ENCODE data around the gene USP40.

The USP40 gene

DNA sequence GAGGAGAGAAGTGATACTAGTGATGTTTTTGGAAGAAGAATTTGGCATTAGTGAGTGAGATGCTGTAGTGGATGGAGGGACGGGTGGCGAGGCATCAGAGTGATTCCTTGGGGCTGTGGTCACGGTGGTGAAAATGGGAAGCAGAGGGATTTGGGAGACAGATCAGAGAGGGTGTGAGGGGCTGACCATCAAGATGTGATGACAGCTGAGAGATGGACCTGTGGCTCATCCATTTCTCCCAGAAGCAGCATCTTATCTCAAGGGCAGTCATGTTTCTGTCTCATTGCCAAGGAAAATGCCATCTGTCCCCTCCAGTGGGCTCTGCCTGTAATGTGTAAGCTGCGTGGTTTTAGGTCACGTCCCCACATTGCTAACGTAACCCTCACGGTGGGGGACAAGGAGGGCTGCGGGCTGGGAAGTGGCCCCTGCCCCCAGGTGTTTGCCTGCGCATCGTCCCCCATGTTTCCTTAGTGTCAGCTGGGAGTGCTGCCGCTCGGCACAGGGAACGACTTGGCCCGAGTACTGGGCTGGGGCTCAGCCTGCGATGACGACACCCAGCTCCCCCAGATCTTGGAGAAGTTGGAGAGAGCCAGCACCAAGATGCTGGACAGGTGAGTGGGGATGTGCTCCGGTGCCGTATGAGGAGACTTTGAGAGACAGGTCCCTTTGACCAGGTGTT, 121.3 kb downstream of the USP40 start (continued):
- TF ChIP-seq, protein P1, sequence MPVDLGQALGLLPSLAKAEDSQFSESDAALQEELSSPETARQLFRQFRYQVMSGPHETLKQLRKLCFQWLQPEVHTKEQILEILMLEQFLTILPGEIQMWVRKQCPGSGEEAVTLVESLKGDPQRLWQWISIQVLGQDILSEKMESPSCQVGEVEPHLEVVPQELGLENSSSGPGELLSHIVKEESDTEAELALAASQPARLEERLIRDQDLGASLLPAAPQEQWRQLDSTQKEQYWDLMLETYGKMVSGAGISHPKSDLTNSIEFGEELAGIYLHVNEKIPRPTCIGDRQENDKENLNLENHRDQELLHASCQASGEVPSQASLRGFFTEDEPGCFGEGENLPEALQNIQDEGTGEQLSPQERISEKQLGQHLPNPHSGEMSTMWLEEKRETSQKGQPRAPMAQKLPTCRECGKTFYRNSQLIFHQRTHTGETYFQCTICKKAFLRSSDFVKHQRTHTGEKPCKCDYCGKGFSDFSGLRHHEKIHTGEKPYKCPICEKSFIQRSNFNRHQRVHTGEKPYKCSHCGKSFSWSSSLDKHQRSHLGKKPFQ (tag by site-specific recombination; IDR thresholded peaks at IDR 0.05) = no peak
- TF ChIP-seq ZNF211 (tag by site-specific recombination; IDR thresholded peaks at IDR 0.05; ENCODE audit: low read depth) (no peak), ZNF473 (tag by site-specific recombination; IDR thresholded peaks at IDR 0.05) (no peak), ZNF404 (tag by site-specific recombination; IDR thresholded peaks at IDR 0.05) (no peak), BCL11B (tag by site-specific recombination; IDR thresholded peaks at IDR 0.05; ENCODE audit: low read depth) (no peak), ZNF433 (tag by site-specific recombination; IDR thresholded peaks at IDR 0.05; ENCODE audit: low read depth) (no peak), ZNF274 (IDR thresholded peaks at IDR 0.05; ENCODE audit: low read length) (no peak), ZNF274 (tag by site-specific recombination; IDR thresholded peaks at IDR 0.05; ENCODE audit: borderline replicate concordance) (no peak)
- TF ChIP-seq, protein P2, sequence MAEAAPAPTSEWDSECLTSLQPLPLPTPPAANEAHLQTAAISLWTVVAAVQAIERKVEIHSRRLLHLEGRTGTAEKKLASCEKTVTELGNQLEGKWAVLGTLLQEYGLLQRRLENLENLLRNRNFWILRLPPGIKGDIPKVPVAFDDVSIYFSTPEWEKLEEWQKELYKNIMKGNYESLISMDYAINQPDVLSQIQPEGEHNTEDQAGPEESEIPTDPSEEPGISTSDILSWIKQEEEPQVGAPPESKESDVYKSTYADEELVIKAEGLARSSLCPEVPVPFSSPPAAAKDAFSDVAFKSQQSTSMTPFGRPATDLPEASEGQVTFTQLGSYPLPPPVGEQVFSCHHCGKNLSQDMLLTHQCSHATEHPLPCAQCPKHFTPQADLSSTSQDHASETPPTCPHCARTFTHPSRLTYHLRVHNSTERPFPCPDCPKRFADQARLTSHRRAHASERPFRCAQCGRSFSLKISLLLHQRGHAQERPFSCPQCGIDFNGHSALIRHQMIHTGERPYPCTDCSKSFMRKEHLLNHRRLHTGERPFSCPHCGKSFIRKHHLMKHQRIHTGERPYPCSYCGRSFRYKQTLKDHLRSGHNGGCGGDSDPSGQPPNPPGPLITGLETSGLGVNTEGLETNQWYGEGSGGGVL (tag by site-specific recombination; IDR thresholded peaks at IDR 0.05) = no peak
- TF ChIP-seq, protein P3, sequence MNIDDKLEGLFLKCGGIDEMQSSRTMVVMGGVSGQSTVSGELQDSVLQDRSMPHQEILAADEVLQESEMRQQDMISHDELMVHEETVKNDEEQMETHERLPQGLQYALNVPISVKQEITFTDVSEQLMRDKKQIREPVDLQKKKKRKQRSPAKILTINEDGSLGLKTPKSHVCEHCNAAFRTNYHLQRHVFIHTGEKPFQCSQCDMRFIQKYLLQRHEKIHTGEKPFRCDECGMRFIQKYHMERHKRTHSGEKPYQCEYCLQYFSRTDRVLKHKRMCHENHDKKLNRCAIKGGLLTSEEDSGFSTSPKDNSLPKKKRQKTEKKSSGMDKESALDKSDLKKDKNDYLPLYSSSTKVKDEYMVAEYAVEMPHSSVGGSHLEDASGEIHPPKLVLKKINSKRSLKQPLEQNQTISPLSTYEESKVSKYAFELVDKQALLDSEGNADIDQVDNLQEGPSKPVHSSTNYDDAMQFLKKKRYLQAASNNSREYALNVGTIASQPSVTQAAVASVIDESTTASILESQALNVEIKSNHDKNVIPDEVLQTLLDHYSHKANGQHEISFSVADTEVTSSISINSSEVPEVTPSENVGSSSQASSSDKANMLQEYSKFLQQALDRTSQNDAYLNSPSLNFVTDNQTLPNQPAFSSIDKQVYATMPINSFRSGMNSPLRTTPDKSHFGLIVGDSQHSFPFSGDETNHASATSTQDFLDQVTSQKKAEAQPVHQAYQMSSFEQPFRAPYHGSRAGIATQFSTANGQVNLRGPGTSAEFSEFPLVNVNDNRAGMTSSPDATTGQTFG (tag by site-specific recombination; IDR thresholded peaks at IDR 0.05; ENCODE audit: borderline replicate concordance) = no peak
- TF ChIP-seq, protein P4, sequence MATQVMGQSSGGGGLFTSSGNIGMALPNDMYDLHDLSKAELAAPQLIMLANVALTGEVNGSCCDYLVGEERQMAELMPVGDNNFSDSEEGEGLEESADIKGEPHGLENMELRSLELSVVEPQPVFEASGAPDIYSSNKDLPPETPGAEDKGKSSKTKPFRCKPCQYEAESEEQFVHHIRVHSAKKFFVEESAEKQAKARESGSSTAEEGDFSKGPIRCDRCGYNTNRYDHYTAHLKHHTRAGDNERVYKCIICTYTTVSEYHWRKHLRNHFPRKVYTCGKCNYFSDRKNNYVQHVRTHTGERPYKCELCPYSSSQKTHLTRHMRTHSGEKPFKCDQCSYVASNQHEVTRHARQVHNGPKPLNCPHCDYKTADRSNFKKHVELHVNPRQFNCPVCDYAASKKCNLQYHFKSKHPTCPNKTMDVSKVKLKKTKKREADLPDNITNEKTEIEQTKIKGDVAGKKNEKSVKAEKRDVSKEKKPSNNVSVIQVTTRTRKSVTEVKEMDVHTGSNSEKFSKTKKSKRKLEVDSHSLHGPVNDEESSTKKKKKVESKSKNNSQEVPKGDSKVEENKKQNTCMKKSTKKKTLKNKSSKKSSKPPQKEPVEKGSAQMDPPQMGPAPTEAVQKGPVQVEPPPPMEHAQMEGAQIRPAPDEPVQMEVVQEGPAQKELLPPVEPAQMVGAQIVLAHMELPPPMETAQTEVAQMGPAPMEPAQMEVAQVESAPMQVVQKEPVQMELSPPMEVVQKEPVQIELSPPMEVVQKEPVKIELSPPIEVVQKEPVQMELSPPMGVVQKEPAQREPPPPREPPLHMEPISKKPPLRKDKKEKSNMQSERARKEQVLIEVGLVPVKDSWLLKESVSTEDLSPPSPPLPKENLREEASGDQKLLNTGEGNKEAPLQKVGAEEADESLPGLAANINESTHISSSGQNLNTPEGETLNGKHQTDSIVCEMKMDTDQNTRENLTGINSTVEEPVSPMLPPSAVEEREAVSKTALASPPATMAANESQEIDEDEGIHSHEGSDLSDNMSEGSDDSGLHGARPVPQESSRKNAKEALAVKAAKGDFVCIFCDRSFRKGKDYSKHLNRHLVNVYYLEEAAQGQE (tag by site-specific recombination; IDR thresholded peaks at IDR 0.05) = no peak

DNA sequence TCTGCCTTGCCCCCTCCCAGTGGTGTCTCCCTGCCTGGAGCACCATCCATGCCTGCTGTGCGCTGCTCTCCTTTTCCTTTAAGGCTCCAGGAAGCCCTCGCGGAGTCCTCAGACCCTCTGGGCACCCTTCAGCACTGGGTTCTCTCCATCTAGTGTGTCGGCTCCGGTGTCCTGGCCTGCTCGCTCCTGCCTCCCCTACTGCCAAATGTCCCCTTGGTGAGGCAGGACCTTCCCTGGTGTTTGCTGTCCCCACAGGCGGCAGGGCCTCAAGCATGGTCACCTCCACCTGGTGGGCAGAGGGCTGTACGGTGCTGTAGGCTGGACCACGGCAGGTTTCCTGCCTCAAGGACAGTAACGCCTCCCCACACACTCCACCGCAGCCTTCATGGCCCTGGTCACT, 122.1 kb downstream of the USP40 start:
- Histone ChIP-seq H3K4me3 (ENCODE audit: low read depth, low read length) (no peak overlapping the region), H3K36me3 (ENCODE audit: control insufficient read depth in 2 of 2, insufficient read depth in 1 of 2, low read length in 2 of 2) (peaks cover 0 to 66% of the 10 kb centered on the region in 2 experiments; a peak in 2 of 3 replicates), H3K4me1 (ENCODE audit: control insufficient read depth, insufficient read depth, low read length) (no peaks in the 10 kb centered on the region), H3K9me3 (ENCODE audit: control insufficient read depth, insufficient read depth, low read depth, low read length) (no peaks in the 10 kb centered on the region), H3K27ac (ENCODE audit: extremely low read depth, low read depth, low read length) (no peak overlapping the region)
- POLR2A ChIA-PET = no interaction called here
- TF ChIP-seq ZNF830 (tag by site-specific recombination; IDR thresholded peaks at IDR 0.05; ENCODE audit: low read depth) (no peak), ZBTB21 (tag by site-specific recombination; IDR thresholded peaks at IDR 0.05) (no peak), ZNF19 (tag by site-specific recombination; IDR thresholded peaks at IDR 0.05; ENCODE audit: low read depth) (no peak), OVOL3 (tag by site-specific recombination; IDR thresholded peaks at IDR 0.05) (no peak), MYNN (tag by site-specific recombination; IDR thresholded peaks at IDR 0.05; ENCODE audit: borderline replicate concordance) (no peak), ZNF677 (tag by site-specific recombination; IDR thresholded peaks at IDR 0.05) (no peak), GLIS1 (tag by site-specific recombination; IDR thresholded peaks at IDR 0.05) (no peak), ZNF514 (tag by site-specific recombination; IDR thresholded peaks at IDR 0.05) (no peak), ZNF629 (tag by site-specific recombination; IDR thresholded peaks at IDR 0.05) (no peak), ZNF248 (tag by site-specific recombination; IDR thresholded peaks at IDR 0.05) (no peak), ZNF174 (tag by site-specific recombination; IDR thresholded peaks at IDR 0.05) (no peak), SCRT2 (tag by site-specific recombination; IDR thresholded peaks at IDR 0.05) (no peak), ZXDB (tag by site-specific recombination; IDR thresholded peaks at IDR 0.05) (no peak), ZNF391 (tag by site-specific recombination; IDR thresholded peaks at IDR 0.05; ENCODE audit: borderline replicate concordance, low read depth) (no peak), ZNF23 (tag by site-specific recombination; IDR thresholded peaks at IDR 0.05; ENCODE audit: borderline replicate concordance) (no peak)
- TF ChIP-seq, protein P5, sequence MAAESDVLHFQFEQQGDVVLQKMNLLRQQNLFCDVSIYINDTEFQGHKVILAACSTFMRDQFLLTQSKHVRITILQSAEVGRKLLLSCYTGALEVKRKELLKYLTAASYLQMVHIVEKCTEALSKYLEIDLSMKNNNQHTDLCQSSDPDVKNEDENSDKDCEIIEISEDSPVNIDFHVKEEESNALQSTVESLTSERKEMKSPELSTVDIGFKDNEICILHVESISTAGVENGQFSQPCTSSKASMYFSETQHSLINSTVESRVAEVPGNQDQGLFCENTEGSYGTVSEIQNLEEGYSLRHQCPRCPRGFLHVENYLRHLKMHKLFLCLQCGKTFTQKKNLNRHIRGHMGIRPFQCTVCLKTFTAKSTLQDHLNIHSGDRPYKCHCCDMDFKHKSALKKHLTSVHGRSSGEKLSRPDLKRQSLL (tag by site-specific recombination; IDR thresholded peaks at IDR 0.05) = no peak
- CTCF ChIA-PET = interaction anchor here (0.8 to 3.7 kb wide), 7 partner anchors 10 to 1672 kb away, joined by 3 to 36 read pairs (median 4); partner anchors contain the start of gene UGT1A5

All from HEK293 (cell line).